ENCODE results near the gene ELP5. TPM values are rescaled to one million over a fixed set of nuclear protein-coding genes. Genes with fewer than 3 reads are reported as not detected.

The ELP5 gene
- total and polyA plus RNA-seq, 2 donors (not counting 1 experiment from before 2014, with no cell fraction given), result 48.0 to 69.9 TPM

DNA sequence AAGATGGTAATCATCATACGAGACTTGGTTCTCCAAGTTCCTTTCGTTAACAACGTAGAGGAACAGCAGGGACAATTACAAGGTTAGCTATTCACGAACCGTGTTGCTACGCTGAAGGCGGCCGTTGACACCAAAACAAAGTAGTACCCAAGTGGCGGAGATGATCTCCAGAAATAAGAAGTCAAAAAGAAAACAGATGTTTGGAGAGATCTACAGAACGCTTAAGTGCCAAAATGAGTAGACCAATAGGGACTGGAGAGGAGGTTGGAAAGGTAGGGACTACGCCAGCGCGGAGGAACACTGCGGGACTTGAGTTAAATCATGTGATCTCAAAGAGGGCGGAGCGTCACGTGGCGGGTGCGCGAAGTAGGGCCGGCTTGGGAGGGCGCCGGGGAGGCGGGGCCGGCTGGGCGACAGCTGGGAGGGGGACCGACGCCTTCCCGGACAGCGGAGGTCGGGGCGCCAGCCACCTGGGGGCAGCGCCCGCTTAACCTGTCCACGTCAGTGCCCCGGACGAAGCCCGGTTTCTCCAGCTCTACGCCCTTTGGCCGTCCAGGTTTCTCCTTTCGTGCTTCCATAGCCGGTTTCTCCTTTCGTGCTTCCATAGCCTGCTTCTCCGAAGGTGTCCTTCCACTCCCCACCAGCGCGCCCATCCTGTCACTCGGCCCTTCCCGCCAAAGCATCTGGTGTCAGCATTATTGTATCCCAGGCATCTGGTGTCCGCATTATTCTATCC, 9.1 kb upstream of the ELP5 start:
- no peaks in the 10 kb centered on the region for H3K27me3 Mint-ChIP-seq
- TF ChIP-seq, protein P1, sequence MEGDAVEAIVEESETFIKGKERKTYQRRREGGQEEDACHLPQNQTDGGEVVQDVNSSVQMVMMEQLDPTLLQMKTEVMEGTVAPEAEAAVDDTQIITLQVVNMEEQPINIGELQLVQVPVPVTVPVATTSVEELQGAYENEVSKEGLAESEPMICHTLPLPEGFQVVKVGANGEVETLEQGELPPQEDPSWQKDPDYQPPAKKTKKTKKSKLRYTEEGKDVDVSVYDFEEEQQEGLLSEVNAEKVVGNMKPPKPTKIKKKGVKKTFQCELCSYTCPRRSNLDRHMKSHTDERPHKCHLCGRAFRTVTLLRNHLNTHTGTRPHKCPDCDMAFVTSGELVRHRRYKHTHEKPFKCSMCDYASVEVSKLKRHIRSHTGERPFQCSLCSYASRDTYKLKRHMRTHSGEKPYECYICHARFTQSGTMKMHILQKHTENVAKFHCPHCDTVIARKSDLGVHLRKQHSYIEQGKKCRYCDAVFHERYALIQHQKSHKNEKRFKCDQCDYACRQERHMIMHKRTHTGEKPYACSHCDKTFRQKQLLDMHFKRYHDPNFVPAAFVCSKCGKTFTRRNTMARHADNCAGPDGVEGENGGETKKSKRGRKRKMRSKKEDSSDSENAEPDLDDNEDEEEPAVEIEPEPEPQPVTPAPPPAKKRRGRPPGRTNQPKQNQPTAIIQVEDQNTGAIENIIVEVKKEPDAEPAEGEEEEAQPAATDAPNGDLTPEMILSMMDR (IDR thresholded peaks at IDR 0.05), result no peak
- TF ChIP-seq EZH2 (IDR thresholded peaks at IDR 0.05; ENCODE audit: borderline replicate concordance, insufficient read depth, low read depth, low read length, poor library complexity, severe bottlenecking), result no peak
- peak; percentile 99 for DNase-seq
- 4% methylated on average over 49 of the region's 49 CpGs for WGBS (ENCODE audit: insufficient coverage)
- no peaks in the 10 kb centered on the region for H3K9me3 Mint-ChIP-seq (ENCODE audit: insufficient read depth)
- peaks cover 36% of the 10 kb centered on the region for H3K4me1 Mint-ChIP-seq
- H3K4me3 Mint-ChIP-seq, result peak overlapping the region; percentile 98
- peak overlapping the region; percentile 86 for H2AFZ ChIP-seq (ENCODE audit: insufficient read depth, low read depth, low read length, poor library complexity, severe bottlenecking)
- peak; percentile 42 for ATAC-seq (ENCODE audit: low read depth)
- H3K27me3 ChIP-seq (replicated peaks in 1 of 4; ENCODE audit: control extremely low read depth in 1 of 4, control insufficient read depth in 3 of 4, insufficient read depth in 4 of 4, low read length in 3 of 4), result no peaks in the 10 kb centered on the region
- intact Hi-C loops (cut with micrococcal nuclease), result loop anchor here (1.0 kb wide), 1 partner anchor 86 kb away; the partner anchor contains the start of gene NEURL4
- ChIA-PET CTCF (interaction anchor here (0.5 to 5.0 kb wide), 7 partner anchors 8 to 197 kb away, joined by 3 to 36 read pairs (median 5); partner anchors contain the start of genes ACADVL, CTDNEP1, DLG4 and DVL2), POLR2A (interaction anchor here (0.5 to 13.1 kb wide), 14 partner anchors 9 to 614 kb away, joined by 3 to 157 read pairs (median 4); partner anchors contain the start of genes ACADVL, CTDNEP1, DLG4 and DVL2)
- no peaks in the 10 kb centered on the region for H3K9me3 ChIP-seq (ENCODE audit: control extremely low read depth in 1 of 3, control insufficient read depth in 2 of 3, insufficient read depth in 1 of 3, low read length in 2 of 3)
- peak overlapping the region; percentile 100 for H3K27ac Mint-ChIP-seq
- H3K9ac ChIP-seq (ENCODE audit: low read length), result peak overlapping the region; percentile 82
- peaks cover 8 to 37% of the 10 kb centered on the region in 2 experiments for H3K36me3 ChIP-seq (replicated peaks in 1 of 2; ENCODE audit: control extremely low read depth in 1 of 2, control insufficient read depth in 1 of 2, extremely low read depth in 1 of 2, insufficient read depth in 2 of 2, low read length in 1 of 2)
- H3K4me1 ChIP-seq (ENCODE audit: control insufficient read depth in 2 of 2, insufficient read depth in 2 of 2, low read length in 2 of 2), result peaks cover 24 to 28% of the 10 kb centered on the region in 2 donors
- H4K20me1 ChIP-seq (ENCODE audit: control insufficient read depth, insufficient read depth, low read length, poor library complexity, severe bottlenecking), result peaks cover 20% of the 10 kb centered on the region
- peaks cover 43% of the 10 kb centered on the region for H3K79me2 ChIP-seq (ENCODE audit: control insufficient read depth, insufficient read depth, low read length)
- H3K27ac ChIP-seq (ENCODE audit: low read length in 2 of 2), result peak overlapping the region; percentile 94 to 97
- peak overlapping the region; percentile 81 to 99 (median 99) for H3K4me3 ChIP-seq (ENCODE audit: control extremely low read depth in 1 of 5, extremely low read depth in 1 of 5, insufficient read depth in 1 of 5, low read depth in 2 of 5, low read length in 4 of 5)
- peak overlapping the region; percentile 79 for H3K4me2 ChIP-seq (replicated peaks; ENCODE audit: low read depth, low read length, poor library complexity, severe bottlenecking)

DNA sequence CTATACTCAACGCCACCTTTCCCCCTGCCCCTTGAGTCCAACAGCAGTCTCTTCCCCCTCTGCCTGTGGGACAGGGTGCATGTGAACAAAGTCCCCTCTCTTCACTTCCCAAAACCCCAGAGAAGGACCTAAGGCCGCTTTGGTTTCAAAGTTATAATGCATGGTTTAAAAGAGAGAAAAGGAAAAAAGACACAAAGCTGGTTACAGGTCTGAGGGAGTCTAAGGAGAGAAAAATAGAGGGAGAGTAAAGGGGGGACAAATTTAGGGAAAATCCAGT, 8.6 kb upstream of the ELP5 start:
- Histone ChIP-seq H3K4me2 (replicated peaks; ENCODE audit: low read depth, low read length, poor library complexity, severe bottlenecking) (peak overlapping the region; percentile 79), H3K27ac (ENCODE audit: low read length in 2 of 2) (peak overlapping the region; percentile 94 to 97), H3K4me1 (ENCODE audit: control insufficient read depth in 2 of 2, insufficient read depth in 2 of 2, low read length in 2 of 2) (peaks cover 24 to 28% of the 10 kb centered on the region in 2 donors), H2AFZ (ENCODE audit: insufficient read depth, low read depth, low read length, poor library complexity, severe bottlenecking) (peak overlapping the region; percentile 86), H3K9me3 (ENCODE audit: control extremely low read depth in 1 of 3, control insufficient read depth in 2 of 3, insufficient read depth in 1 of 3, low read length in 2 of 3) (no peaks in the 10 kb centered on the region), H3K36me3 (replicated peaks in 1 of 2; ENCODE audit: control extremely low read depth in 1 of 2, control insufficient read depth in 1 of 2, extremely low read depth in 1 of 2, insufficient read depth in 2 of 2, low read length in 1 of 2) (peaks cover 8 to 37% of the 10 kb centered on the region in 2 experiments), H3K9ac (ENCODE audit: low read length) (peak overlapping the region; percentile 82), H3K79me2 (ENCODE audit: control insufficient read depth, insufficient read depth, low read length) (peaks cover 48% of the 10 kb centered on the region), H3K27me3 (replicated peaks in 1 of 4; ENCODE audit: control extremely low read depth in 1 of 4, control insufficient read depth in 3 of 4, insufficient read depth in 4 of 4, low read length in 3 of 4) (no peaks in the 10 kb centered on the region), H4K20me1 (ENCODE audit: control insufficient read depth, insufficient read depth, low read length, poor library complexity, severe bottlenecking) (peaks cover 20% of the 10 kb centered on the region), H3K4me3 (ENCODE audit: control extremely low read depth in 1 of 5, extremely low read depth in 1 of 5, insufficient read depth in 1 of 5, low read depth in 2 of 5, low read length in 4 of 5) (peak overlapping the region; percentile 31 to 99 (median 99))
- ATAC-seq (ENCODE audit: low read depth), result no peak
- intact Hi-C loops (cut with micrococcal nuclease), result no loop called here
- Mint-ChIP-seq H3K9me3 (ENCODE audit: insufficient read depth) (no peaks in the 10 kb centered on the region), H3K27me3 (no peaks in the 10 kb centered on the region), H3K4me3 (peak overlapping the region; percentile 98), H3K4me1 (peaks cover 36% of the 10 kb centered on the region), H3K27ac (peak overlapping the region; percentile 100)
- no CpG with 5 or more reads among the region's 2 CpGs for WGBS (ENCODE audit: insufficient coverage)
- CTCF ChIA-PET, result interaction anchor here (1.3 to 1.4 kb wide), 2 partner anchors 23 to 198 kb away, joined by 4 to 11 read pairs; no protein-coding TSS in a partner anchor
- no peak for DNase-seq
- POLR2A ChIA-PET, result interaction anchor here (0.5 to 13.1 kb wide), 6 partner anchors 8 to 221 kb away, joined by 3 to 157 read pairs (median 5); partner anchors contain the start of genes ACADVL, CTDNEP1, DLG4 and DVL2
- TF ChIP-seq EZH2 (IDR thresholded peaks at IDR 0.05; ENCODE audit: borderline replicate concordance, insufficient read depth, low read depth, low read length, poor library complexity, severe bottlenecking), result no peak
- TF ChIP-seq, protein P1 (IDR thresholded peaks at IDR 0.05), result no peak

All from B cell (primary cell).